HepG2 (cell line): Measurements from ENCODE around the gene SIGMAR1. TPM values are rescaled to one million over a fixed set of nuclear protein-coding genes. Genes with fewer than 3 reads are reported as not detected.

Source experiments
- ATF7-NPFF ChIP-seq: sonication (generic); formaldehyde crosslinking; IDR thresholded peaks from 2 replicates; pipeline ENCODE4 v1.8.1; 2023; ENCODE audit warnings: mild to moderate bottlenecking, low read depth, missing genetic modification reagents, moderate library complexity
- BATF2 ChIP-seq: sonication (generic); formaldehyde crosslinking; IDR thresholded peaks from 2 replicates; pipeline ENCODE4 v1.8.0; 2022; ENCODE audit warnings: mild to moderate bottlenecking, missing genetic modification reagents, moderate library complexity
- EP300 ChIP-seq, 3 experiments: sonication (generic) in 1 of 3; formaldehyde crosslinking in 1 of 3; IDR thresholded peaks; 2 replicates each; pipeline versions ENCODE4 v1.5.1 to v1.6.1; 2011 to 2020; ENCODE audit warnings: low read depth in 2 of 3, low read length in 2 of 3, borderline replicate concordance in 1 of 3, improper control_type of control experiment in 1 of 3, mild to moderate bottlenecking in 1 of 3, missing genetic modification reagents in 1 of 3, moderate library complexity in 1 of 3
- HES4 ChIP-seq: sonication (generic); formaldehyde crosslinking; IDR thresholded peaks from 2 replicates; pipeline ENCODE4 v1.9.0; 2021; ENCODE audit warnings: mild to moderate bottlenecking, missing genetic modification reagents, borderline replicate concordance
- NFKBIZ ChIP-seq: IDR thresholded peaks from 2 replicates; pipeline ENCODE4 v1.6.1; 2018; ENCODE audit warnings: missing genetic modification reagents, missing compliant biosample characterization
- PHF20 ChIP-seq: sonication (generic); formaldehyde crosslinking; IDR thresholded peaks from 2 replicates; pipeline ENCODE4 v1.5.0; 2020; ENCODE audit warnings: mild to moderate bottlenecking, missing genetic modification reagents
- PHF21A ChIP-seq: sonication (generic); formaldehyde crosslinking; IDR thresholded peaks from 2 replicates; pipeline ENCODE4 v1.5.0; 2020; ENCODE audit warnings: mild to moderate bottlenecking, missing genetic modification reagents
- RARA ChIP-seq: IDR thresholded peaks from 2 replicates; pipeline ENCODE4 v1.6.1; 2016; ENCODE audit warnings: missing genetic modification reagents, missing compliant biosample characterization
- SNAPC2 ChIP-seq: sonication (generic); formaldehyde crosslinking; IDR thresholded peaks from 2 replicates; pipeline ENCODE4 v1.8.1; 2022; ENCODE audit warnings: mild to moderate bottlenecking, missing genetic modification reagents
- TSC22D2 ChIP-seq: sonication (generic); formaldehyde crosslinking; IDR thresholded peaks from 2 replicates; pipeline ENCODE4 v1.5.1; 2020; ENCODE audit warnings: missing genetic modification reagents, mild to moderate bottlenecking, borderline replicate concordance
- YEATS2 ChIP-seq: sonication (generic); formaldehyde crosslinking; IDR thresholded peaks from 2 replicates; pipeline ENCODE4 v1.4.0; 2020; ENCODE audit warnings: missing genetic modification reagents, borderline replicate concordance
- ZBTB10 ChIP-seq: sonication (generic); formaldehyde crosslinking; IDR thresholded peaks from 2 replicates; pipeline ENCODE4 v1.4.0; 2020; ENCODE audit warnings: missing genetic modification reagents, borderline replicate concordance
- ZBTB33 ChIP-seq: sonication (generic); formaldehyde crosslinking; IDR thresholded peaks from 2 replicates; pipeline ENCODE4 v1.4.0; 2020; ENCODE audit warnings: missing genetic modification reagents
- ZBTB4 ChIP-seq: sonication (generic); formaldehyde crosslinking; IDR thresholded peaks from 2 replicates; pipeline ENCODE4 v1.4.0; 2020; ENCODE audit warnings: missing genetic modification reagents, mild to moderate bottlenecking, borderline replicate concordance
- ZMAT3 ChIP-seq: sonication (generic); formaldehyde crosslinking; conservative IDR thresholded peaks from 2 replicates; pipeline ENCODE4 v1.7.0; 2021; ENCODE audit warnings: missing genetic modification reagents
- ZNF17 ChIP-seq: sonication (generic); formaldehyde crosslinking; IDR thresholded peaks from 2 replicates; pipeline ENCODE4 v1.5.0; 2020; ENCODE audit warnings: mild to moderate bottlenecking, missing genetic modification reagents
- ZNF460 ChIP-seq: sonication (generic); formaldehyde crosslinking; IDR thresholded peaks from 2 replicates; pipeline ENCODE4 v1.5.1; 2020; ENCODE audit warnings: missing genetic modification reagents, mild to moderate bottlenecking, borderline replicate concordance
- ZNF629 ChIP-seq: sonication (generic); formaldehyde crosslinking; conservative IDR thresholded peaks from 2 replicates; pipeline ENCODE4 v1.5.0; 2020; ENCODE audit warnings: missing genetic modification reagents
- ZNF777 ChIP-seq: sonication (generic); formaldehyde crosslinking; IDR thresholded peaks from 2 replicates; pipeline ENCODE4 v1.4.0; 2020; ENCODE audit warnings: missing genetic modification reagents
- ZNF792 ChIP-seq: IDR thresholded peaks from 2 replicates; pipeline ENCODE4 v1.6.1; 2016
- ZSCAN22 ChIP-seq: sonication (generic); formaldehyde crosslinking; IDR thresholded peaks from 2 replicates; pipeline ENCODE4 v1.4.0; 2020; ENCODE audit warnings: mild to moderate bottlenecking, missing genetic modification reagents
- polyA plus RNA-seq, 8 experiments: library from polyadenylated mRNA; depleted of rRNA in 3 of 8; stranded (reverse) in 7 of 8; unstranded in 1 of 8; fragments of >200 nt; fragmentation: Illumina TruSeq in 4 of 8; extraction: Trizol in 4 of 8; gene quantifications; 2 replicates each; pipeline versions ENCODE4 v1.2.1 to v1.2.3, GENCODE V29; 2011 to 2016; ENCODE audit warnings: low read depth in 4 of 8, missing spikeins in 1 of 8, mixed read lengths in 1 of 8; ENCODE audit not compliant: insufficient read depth in 1 of 8
- total RNA-seq, 5 experiments: library from RNA; depleted of rRNA; stranded (reverse); fragments of >200 nt; fragmentation: Illumina TruSeq; extraction: Trizol; gene quantifications; 2 replicates each; pipeline ENCODE4 v1.2.3, GENCODE V29; 2016; ENCODE audit warnings: low read depth in 1 of 5

Gene SIGMAR1
- total and polyA plus RNA-seq, 2 of the 13 experiments (the other 11 are each of a cell fraction or from before 2014, with no cell fraction given), result 38.9 to 60.8 TPM

- TF ChIP-seq ZBTB4 (CRISPR knock-in tag), result no peak
- peak; percentile 83 for TF ChIP-seq RARA (CRISPR knock-in tag)
- no peak for TF ChIP-seq PHF20 (CRISPR knock-in tag)
- TF ChIP-seq PHF21A (CRISPR knock-in tag), result 0 out of 2 replicates have a peak, but pooled peaks have one; percentile 53
- TF ChIP-seq HES4 (CRISPR knock-in tag), result no peak
- TF ChIP-seq NFKBIZ (CRISPR knock-in tag), result no peak
- no peak for TF ChIP-seq ZNF777 (CRISPR knock-in tag)
- TF ChIP-seq ZBTB33 (CRISPR knock-in tag), result no peak
- TF ChIP-seq TSC22D2, result no peak
- TF ChIP-seq ZBTB10 (CRISPR knock-in tag), result no peak
- no peak for TF ChIP-seq BATF2 (CRISPR knock-in tag)
- peak; percentile 80 to 86 for TF ChIP-seq EP300 (IDR thresholded peaks at IDR 0.05; ENCODE audit: low read depth in 2 of 2, low read length in 2 of 2)
- peak; percentile 67; the same call in 1 of the 2 replicates for TF ChIP-seq EP300 (CRISPR knock-in tag; IDR thresholded peaks at IDR 0.05; ENCODE audit: borderline replicate concordance)
- no peak for TF ChIP-seq ZMAT3
- no peak for TF ChIP-seq ZNF17 (CRISPR knock-in tag)
- 0 out of 2 replicates have a peak, but pooled peaks have one; percentile 29 for TF ChIP-seq YEATS2 (CRISPR knock-in tag)
- no peak for TF ChIP-seq SNAPC2 (CRISPR knock-in tag)
- no peak for TF ChIP-seq ZNF792 (CRISPR knock-in tag)
- peak; percentile 77; the same call in 1 of the 2 replicates for TF ChIP-seq ZNF460 (CRISPR knock-in tag)
- TF ChIP-seq ATF7-NPFF (CRISPR knock-in tag), result no peak
- TF ChIP-seq ZNF629, result no peak
- 0 out of 2 replicates have a peak, but pooled peaks have one; percentile 77 for TF ChIP-seq ZSCAN22 (CRISPR knock-in tag)
Observed at GRCh38 chr9:34644766-34645314, 7.3 kb upstream of the SIGMAR1 start (continued).
